RWPE1 (cell line): ENCODE measurements around the gene CDIPT.

Source experiments
- CTCF ChIA-PET: fragments of 350-600 bp; sonication (Branson Sonifier 250); formaldehyde crosslinking; extraction: SDS; loops from one replicate; lab custom pipeline; 2021; lab: Yijun Ruan, JAX
- POLR2A ChIA-PET: fragments of 400-600 bp; formaldehyde crosslinking; extraction: SDS; loops from one replicate; lab custom pipeline; 2020; ENCODE audit warnings: antibody characterized with exemption; ENCODE audit not compliant: low non-redundant PET; lab: Yijun Ruan, JAX
- DNase-seq: peaks from one replicate; pipeline ENCODE4 v3.0.0; 2012; ENCODE audit warnings: low spot score
- H3K27ac ChIP-seq: fragments of 450-650 bp; 2 replicates; pipeline ENCODE4 v1.5.1; 2017
- CTCF ChIP-seq: fragments of 450-650 bp; conservative IDR thresholded peaks from 2 replicates; pipeline ENCODE4 v1.5.1; 2017; ENCODE audit warnings: low read depth, mild to moderate bottlenecking

The CDIPT gene

GRCh38 chr16:29824589-29825144 lies 38.4 kb downstream of the CDIPT start:
- CTCF ChIA-PET: interaction anchor here (0.6 to 1.4 kb wide), 4 partner anchors 8 to 207 kb away, joined by 3 to 5 read pairs (median 4); no protein-coding TSS in a partner anchor
- H3K27ac ChIP-seq: peak overlapping the region; percentile 99

GRCh38 chr16:29821643-29822115 lies 41.3 kb downstream of the CDIPT start:
- TF ChIP-seq CTCF: no peak
- peak overlapping the region; percentile 99 for H3K27ac ChIP-seq
- POLR2A ChIA-PET: interaction anchor here (0.6 kb wide), 2 partner anchors 14 to 129 kb away, joined by 3 to 4 read pairs; no protein-coding TSS in a partner anchor
- CTCF ChIA-PET: interaction anchor here (0.6 to 1.2 kb wide), 6 partner anchors 17 to 210 kb away, joined by 3 to 5 read pairs (median 3); partner anchors contain the start of genes ASPHD1 and CDIPT
- peak; percentile 71 for DNase-seq

More at GRCh38 chr16:29824589-29825144, 38.4 kb downstream of the CDIPT start:
- DNase-seq: peak; percentile 50
- POLR2A ChIA-PET: interaction anchor here (0.5 kb wide), 1 partner anchor 8 kb away, joined by 10 read pairs; no protein-coding TSS in a partner anchor
- no peak for TF ChIP-seq CTCF

- no peak for TF ChIP-seq CTCF
- peak overlapping the region; percentile 99 for H3K27ac ChIP-seq
- ChIA-PET POLR2A (interaction anchor here (0.6 kb wide), 1 partner anchor 130 kb away, joined by 3 read pairs; no protein-coding TSS in a partner anchor), CTCF (interaction anchor here (0.6 to 1.2 kb wide), 5 partner anchors 13 to 79 kb away, joined by 3 to 4 read pairs (median 3); partner anchors contain the start of genes ASPHD1 and CDIPT)
- peak; percentile 73 for DNase-seq
Observed at GRCh38 chr16:29820730-29821642, 42.0 kb downstream of the CDIPT start.

- DNase-seq: peak; percentile 80
- H3K27ac ChIP-seq: peak within 1 kb of the TSS; percentile 99
- no peak for TF ChIP-seq CTCF
- ChIA-PET CTCF (interaction anchor here (1.2 kb wide), 1 partner anchor 12 kb away, joined by 3 read pairs; no protein-coding TSS in a partner anchor), POLR2A (no interaction called here)
Observed at GRCh38 chr16:29820271-29820701, 42.7 kb downstream of the CDIPT start, which contains the start of gene MVP. MVP (plus strand) TSS chr16:29820462; CDS start chr16:29830550, 10,088 bp downstream.

GRCh38 chr16:29819506-29819905 lies 43.5 kb downstream of the CDIPT start:
- 0 out of 2 replicates have a peak, but pooled peaks have one; percentile 11 for TF ChIP-seq CTCF
- H3K27ac ChIP-seq: peak overlapping the region; percentile 99
- ChIA-PET CTCF (interaction anchor here (0.5 to 1.2 kb wide), 5 partner anchors 9 to 355 kb away, joined by 3 to 5 read pairs (median 4); no protein-coding TSS in a partner anchor), POLR2A (no interaction called here)
- DNase-seq: no peak
